K562 (cell line): Measurements from ENCODE around the gene SLA2. TPM values are rescaled to one million over a fixed set of nuclear protein-coding genes. Genes with fewer than 3 reads are reported as not detected.

ENCODE experiments used
- ATF7 ChIP-seq: fragments of 450-650 bp; IDR thresholded peaks from 2 replicates; pipeline ENCODE4 v1.7.1; 2014; ENCODE audit warnings: mild to moderate bottlenecking, moderate library complexity
- CBX8 ChIP-seq: fragments of 200-600 bp; sonication (generic); IDR thresholded peaks from 2 replicates; pipeline ENCODE4 v1.6.1; 2012; ENCODE audit warnings: borderline replicate concordance, mixed run types, low read depth, mild to moderate bottlenecking, moderate library complexity, mixed read lengths, low read length, control low read depth, inconsistent platforms; ENCODE audit not compliant: poor library complexity, severe bottlenecking; ENCODE audit errors: extremely low read depth
- CEBPB ChIP-seq: fragments of 450-650 bp; IDR thresholded peaks from 2 replicates; pipeline ENCODE4 v1.6.1; 2016; ENCODE audit warnings: missing genetic modification characterization, missing compliant biosample characterization
- FOXM1 ChIP-seq, 2 experiments: fragments of 450-650 bp in 1 of 2; sonication (generic) in 1 of 2; formaldehyde crosslinking in 1 of 2; IDR thresholded peaks; 2 replicates each; pipeline versions ENCODE4 v1.6.1 to v1.9.0; 2017 to 2022; ENCODE audit warnings: low read depth in 2 of 2, mild to moderate bottlenecking in 2 of 2, missing genetic modification reagents in 1 of 2, moderate library complexity in 1 of 2
- MCM3 ChIP-seq: fragments of 450-650 bp; IDR thresholded peaks from 2 replicates; pipeline ENCODE4 v1.6.1; 2016
- NFE2 ChIP-seq: IDR thresholded peaks from 2 replicates; pipeline ENCODE4 v1.6.1; 2014; ENCODE audit warnings: antibody characterized with exemption, low read depth
- PTBP1 ChIP-seq: fragments of 200-400 bp; formaldehyde crosslinking; IDR thresholded peaks from 2 replicates; pipeline ENCODE4 v1.6.1; 2017; ENCODE audit warnings: low read depth, low read length
- ZBTB1 ChIP-seq: sonication (generic); formaldehyde crosslinking; IDR thresholded peaks from 2 replicates; pipeline ENCODE4 v1.8.1; 2023; ENCODE audit warnings: missing genetic modification reagents, low read depth, mild to moderate bottlenecking, borderline replicate concordance
- ZNF644 ChIP-seq: fragments of 200-800 bp; sonication (Bioruptor generic); IDR thresholded peaks from 2 replicates; pipeline ENCODE4 v1.6.1; 2016; ENCODE audit warnings: low read depth, missing genetic modification characterization, missing compliant biosample characterization
- polyA plus RNA-seq, 8 experiments: library from polyadenylated mRNA; depleted of rRNA in 4 of 8; stranded (reverse) in 5 of 8; unstranded in 3 of 8; fragments of >200 nt; fragmentation: Nextera tagmentation in 2 of 8; fragmentation: Illumina TruSeq in 1 of 8; extraction: Ambion mirVana in 2 of 8; extraction: Trizol in 1 of 8; gene quantifications; 2 replicates each; pipeline versions ENCODE4 v1.2.1 to v1.2.3, GENCODE V29; 2011 to 2014; ENCODE audit warnings: inconsistent platforms in 1 of 8, missing spikeins in 1 of 8
- total RNA-seq, 7 experiments: library from RNA; depleted of rRNA in 6 of 7; stranded (reverse); fragments of >200 nt in 6 of 7; fragmentation: Illumina TruSeq in 2 of 7; extraction: Trizol in 2 of 7; gene quantifications; 2 replicates each; pipeline versions ENCODE4 v1.2.1 to v1.2.3, GENCODE V29; 2011 to 2021; ENCODE audit warnings: low replicate concordance in 1 of 7
- TF ChIP-seq, protein P1 (sequence below), 3 experiments: IDR thresholded peaks in 2 of 3; conservative IDR thresholded peaks in 1 of 3; 2 replicates each; pipeline ENCODE4 v1.5.1; 2011 to 2012; ENCODE audit warnings: low read length in 3 of 3, mild to moderate bottlenecking in 3 of 3, control low read depth in 2 of 3, improper control_type of control experiment in 1 of 3, inconsistent platforms in 1 of 3, low read depth in 1 of 3, mixed read lengths in 1 of 3, moderate library complexity in 1 of 3; ENCODE audit not compliant: insufficient read depth in 2 of 3
- TF ChIP-seq, protein P2 (sequence below): fragments of 450-650 bp; IDR thresholded peaks from 2 replicates; pipeline ENCODE4 v1.6.1; 2016; ENCODE audit warnings: low read depth
- TF ChIP-seq, protein P3 (sequence below): IDR thresholded peaks from 2 replicates; pipeline ENCODE4 v1.6.1; 2016; ENCODE audit warnings: missing genetic modification characterization, missing compliant biosample characterization
- TF ChIP-seq, protein P4 (sequence below), 3 experiments: fragments of 200-800 bp in 1 of 3; sonication (Bioruptor generic) in 1 of 3; sonication (generic) in 1 of 3; formaldehyde crosslinking in 1 of 3; IDR thresholded peaks; 2 replicates each; pipeline versions ENCODE4 v1.6.1 to v1.8.0; 2016 to 2022; ENCODE audit warnings: mild to moderate bottlenecking in 2 of 3, missing compliant biosample characterization in 2 of 3, missing genetic modification characterization in 2 of 3, missing genetic modification reagents in 1 of 3

The SLA2 gene
- total and polyA plus RNA-seq, 9 of the 15 experiments (the other 6 are each of a cell fraction or from before 2014, with no cell fraction given): 0.07 TPM; not detected in 7

DNA sequence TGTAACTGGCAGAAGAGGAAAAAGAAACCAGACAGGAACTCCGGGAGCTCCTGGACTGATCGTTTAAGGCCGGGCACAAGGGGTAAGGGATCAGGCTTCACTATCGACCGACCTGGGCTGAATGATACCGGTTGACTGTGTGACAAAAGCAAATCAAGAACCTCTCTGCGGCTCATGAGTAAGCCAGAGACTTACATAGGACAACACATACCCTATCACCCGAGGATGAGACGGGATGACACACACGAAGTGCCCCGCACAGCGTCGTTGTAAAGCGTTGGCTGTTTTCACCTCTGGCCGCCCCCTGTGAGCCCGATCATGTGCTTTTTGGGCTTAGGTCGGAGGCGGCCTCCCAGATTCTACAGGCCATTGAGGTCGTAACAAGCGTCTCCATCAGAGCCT, 73.3 kb downstream of the SLA2 start (continued):
- TF ChIP-seq, protein P1, sequence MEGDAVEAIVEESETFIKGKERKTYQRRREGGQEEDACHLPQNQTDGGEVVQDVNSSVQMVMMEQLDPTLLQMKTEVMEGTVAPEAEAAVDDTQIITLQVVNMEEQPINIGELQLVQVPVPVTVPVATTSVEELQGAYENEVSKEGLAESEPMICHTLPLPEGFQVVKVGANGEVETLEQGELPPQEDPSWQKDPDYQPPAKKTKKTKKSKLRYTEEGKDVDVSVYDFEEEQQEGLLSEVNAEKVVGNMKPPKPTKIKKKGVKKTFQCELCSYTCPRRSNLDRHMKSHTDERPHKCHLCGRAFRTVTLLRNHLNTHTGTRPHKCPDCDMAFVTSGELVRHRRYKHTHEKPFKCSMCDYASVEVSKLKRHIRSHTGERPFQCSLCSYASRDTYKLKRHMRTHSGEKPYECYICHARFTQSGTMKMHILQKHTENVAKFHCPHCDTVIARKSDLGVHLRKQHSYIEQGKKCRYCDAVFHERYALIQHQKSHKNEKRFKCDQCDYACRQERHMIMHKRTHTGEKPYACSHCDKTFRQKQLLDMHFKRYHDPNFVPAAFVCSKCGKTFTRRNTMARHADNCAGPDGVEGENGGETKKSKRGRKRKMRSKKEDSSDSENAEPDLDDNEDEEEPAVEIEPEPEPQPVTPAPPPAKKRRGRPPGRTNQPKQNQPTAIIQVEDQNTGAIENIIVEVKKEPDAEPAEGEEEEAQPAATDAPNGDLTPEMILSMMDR (IDR thresholded peaks at IDR 0.05 in 2 of 3, conservative IDR thresholded peaks at IDR 0.05 in 1 of 3; ENCODE audit: insufficient read depth in 2 of 3, low read depth in 1 of 3, low read length in 3 of 3): no peak
- no peak for TF ChIP-seq PTBP1
- TF ChIP-seq ZBTB1 (CRISPR knock-in tag): no peak
- TF ChIP-seq, protein P2, sequence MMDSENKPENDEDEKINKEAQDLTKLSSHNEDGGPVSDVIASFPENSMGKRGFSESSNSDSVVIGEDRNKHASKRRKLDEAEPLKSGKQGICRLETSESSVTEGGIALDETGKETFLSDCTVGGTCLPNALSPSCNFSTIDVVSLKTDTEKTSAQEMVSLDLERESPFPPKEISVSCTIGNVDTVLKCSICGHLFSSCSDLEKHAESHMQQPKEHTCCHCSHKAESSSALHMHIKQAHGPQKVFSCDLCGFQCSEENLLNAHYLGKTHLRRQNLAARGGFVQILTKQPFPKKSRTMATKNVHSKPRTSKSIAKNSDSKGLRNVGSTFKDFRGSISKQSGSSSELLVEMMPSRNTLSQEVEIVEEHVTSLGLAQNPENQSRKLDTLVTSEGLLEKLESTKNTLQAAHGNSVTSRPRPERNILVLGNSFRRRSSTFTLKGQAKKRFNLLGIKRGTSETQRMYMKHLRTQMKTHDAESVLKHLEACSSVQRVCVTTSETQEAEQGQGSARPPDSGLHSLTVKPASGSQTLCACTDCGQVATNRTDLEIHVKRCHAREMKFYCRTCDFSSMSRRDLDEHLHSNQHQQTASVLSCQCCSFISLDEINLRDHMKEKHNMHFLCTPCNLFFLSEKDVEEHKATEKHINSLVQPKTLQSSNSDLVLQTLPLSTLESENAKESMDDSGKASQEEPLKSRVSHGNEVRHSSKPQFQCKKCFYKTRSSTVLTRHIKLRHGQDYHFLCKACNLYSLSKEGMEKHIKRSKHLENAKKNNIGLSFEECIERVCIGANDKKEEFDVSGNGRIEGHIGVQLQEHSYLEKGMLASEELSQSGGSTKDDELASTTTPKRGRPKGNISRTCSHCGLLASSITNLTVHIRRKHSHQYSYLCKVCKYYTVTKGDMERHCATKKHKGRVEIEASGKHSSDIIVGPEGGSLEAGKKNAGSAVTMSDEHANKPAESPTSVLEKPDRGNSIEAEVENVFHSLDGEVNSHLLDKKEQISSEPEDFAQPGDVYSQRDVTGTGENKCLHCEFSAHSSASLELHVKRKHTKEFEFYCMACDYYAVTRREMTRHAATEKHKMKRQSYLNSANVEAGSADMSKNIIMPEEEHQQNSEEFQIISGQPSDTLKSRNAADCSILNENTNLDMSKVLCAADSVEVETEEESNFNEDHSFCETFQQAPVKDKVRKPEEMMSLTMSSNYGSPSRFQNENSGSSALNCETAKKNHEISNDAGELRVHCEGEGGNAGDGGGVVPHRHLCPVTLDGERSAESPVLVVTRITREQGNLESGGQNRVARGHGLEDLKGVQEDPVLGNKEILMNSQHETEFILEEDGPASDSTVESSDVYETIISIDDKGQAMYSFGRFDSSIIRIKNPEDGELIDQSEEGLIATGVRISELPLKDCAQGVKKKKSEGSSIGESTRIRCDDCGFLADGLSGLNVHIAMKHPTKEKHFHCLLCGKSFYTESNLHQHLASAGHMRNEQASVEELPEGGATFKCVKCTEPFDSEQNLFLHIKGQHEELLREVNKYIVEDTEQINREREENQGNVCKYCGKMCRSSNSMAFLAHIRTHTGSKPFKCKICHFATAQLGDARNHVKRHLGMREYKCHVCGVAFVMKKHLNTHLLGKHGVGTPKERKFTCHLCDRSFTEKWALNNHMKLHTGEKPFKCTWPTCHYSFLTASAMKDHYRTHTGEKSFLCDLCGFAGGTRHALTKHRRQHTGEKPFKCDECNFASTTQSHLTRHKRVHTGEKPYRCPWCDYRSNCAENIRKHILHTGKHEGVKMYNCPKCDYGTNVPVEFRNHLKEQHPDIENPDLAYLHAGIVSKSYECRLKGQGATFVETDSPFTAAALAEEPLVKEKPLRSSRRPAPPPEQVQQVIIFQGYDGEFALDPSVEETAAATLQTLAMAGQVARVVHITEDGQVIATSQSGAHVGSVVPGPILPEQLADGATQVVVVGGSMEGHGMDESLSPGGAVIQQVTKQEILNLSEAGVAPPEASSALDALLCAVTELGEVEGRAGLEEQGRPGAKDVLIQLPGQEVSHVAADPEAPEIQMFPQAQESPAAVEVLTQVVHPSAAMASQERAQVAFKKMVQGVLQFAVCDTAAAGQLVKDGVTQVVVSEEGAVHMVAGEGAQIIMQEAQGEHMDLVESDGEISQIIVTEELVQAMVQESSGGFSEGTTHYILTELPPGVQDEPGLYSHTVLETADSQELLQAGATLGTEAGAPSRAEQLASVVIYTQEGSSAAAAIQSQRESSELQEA: no peak
- TF ChIP-seq FOXM1 (IDR thresholded peaks at IDR 0.05; ENCODE audit: low read depth): no peak
- TF ChIP-seq FOXM1 (CRISPR knock-in tag; IDR thresholded peaks at IDR 0.05; ENCODE audit: low read depth): 0 out of 2 replicates have a peak, but pooled peaks have one; percentile 72
- TF ChIP-seq CEBPB (tag): no peak
- no peak for TF ChIP-seq ZNF644 (tag)
- no peak for TF ChIP-seq MCM3
- TF ChIP-seq, protein P3, sequence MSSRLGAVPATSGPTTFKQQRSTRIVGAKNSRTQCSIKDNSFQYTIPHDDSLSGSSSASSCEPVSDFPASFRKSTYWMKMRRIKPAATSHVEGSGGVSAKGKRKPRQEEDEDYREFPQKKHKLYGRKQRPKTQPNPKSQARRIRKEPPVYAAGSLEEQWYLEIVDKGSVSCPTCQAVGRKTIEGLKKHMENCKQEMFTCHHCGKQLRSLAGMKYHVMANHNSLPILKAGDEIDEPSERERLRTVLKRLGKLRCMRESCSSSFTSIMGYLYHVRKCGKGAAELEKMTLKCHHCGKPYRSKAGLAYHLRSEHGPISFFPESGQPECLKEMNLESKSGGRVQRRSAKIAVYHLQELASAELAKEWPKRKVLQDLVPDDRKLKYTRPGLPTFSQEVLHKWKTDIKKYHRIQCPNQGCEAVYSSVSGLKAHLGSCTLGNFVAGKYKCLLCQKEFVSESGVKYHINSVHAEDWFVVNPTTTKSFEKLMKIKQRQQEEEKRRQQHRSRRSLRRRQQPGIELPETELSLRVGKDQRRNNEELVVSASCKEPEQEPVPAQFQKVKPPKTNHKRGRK (tag): no peak
- TF ChIP-seq ATF7: no peak
- TF ChIP-seq, protein P4, sequence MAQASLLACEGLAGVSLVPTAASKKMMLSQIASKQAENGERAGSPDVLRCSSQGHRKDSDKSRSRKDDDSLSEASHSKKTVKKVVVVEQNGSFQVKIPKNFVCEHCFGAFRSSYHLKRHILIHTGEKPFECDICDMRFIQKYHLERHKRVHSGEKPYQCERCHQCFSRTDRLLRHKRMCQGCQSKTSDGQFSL (CRISPR knock-in tag; IDR thresholded peaks at IDR 0.05): no peak
- TF ChIP-seq, protein P4 (tag; IDR thresholded peaks at IDR 0.05): no peak
- no peak for TF ChIP-seq NFE2
- TF ChIP-seq CBX8: no peak
